HG02840 (cell line): ENCODE measurements around the gene ABCG1.

Experiments used
- ATAC-seq: cut with Tn5 transposase; IDR thresholded peaks from one replicate; pipeline ENCODE4 v1.9.1; 2021; ENCODE audit warnings: mild to moderate bottlenecking, moderate library complexity, moderate number of reproducible peaks; ENCODE audit not compliant: unreplicated experiment, low FRiP score

ABCG1 gene

GRCh38 chr21:42264245-42265195 is 45.6 kb downstream of the ABCG1 start:
- ATAC-seq: no peak

GRCh38 chr21:42265231-42265812 is 46.4 kb downstream of the ABCG1 start:
- no peak for ATAC-seq

- ATAC-seq: no peak
Observed at GRCh38 chr21:42266971-42267556, 48.1 kb downstream of the ABCG1 start.

GRCh38 chr21:42269386-42269785 is 50.4 kb downstream of the ABCG1 start:
- no peak for ATAC-seq

GRCh38 chr21:42271065-42271464 is 52.1 kb downstream of the ABCG1 start:
- no peak for ATAC-seq

- no peak for ATAC-seq
Observed at GRCh38 chr21:42272109-42272962, 53.4 kb downstream of the ABCG1 start.

- ATAC-seq: no peak
Observed at GRCh38 chr21:42272984-42273600, 54.2 kb downstream of the ABCG1 start.

- ATAC-seq: no peak
Observed at GRCh38 chr21:42276076-42276475, 57.1 kb downstream of the ABCG1 start.

GRCh38 chr21:42276526-42277154 is 57.7 kb downstream of the ABCG1 start:
- no peak for ATAC-seq

- no peak for ATAC-seq
Observed at GRCh38 chr21:42277593-42277992, 58.7 kb downstream of the ABCG1 start.

DNA sequence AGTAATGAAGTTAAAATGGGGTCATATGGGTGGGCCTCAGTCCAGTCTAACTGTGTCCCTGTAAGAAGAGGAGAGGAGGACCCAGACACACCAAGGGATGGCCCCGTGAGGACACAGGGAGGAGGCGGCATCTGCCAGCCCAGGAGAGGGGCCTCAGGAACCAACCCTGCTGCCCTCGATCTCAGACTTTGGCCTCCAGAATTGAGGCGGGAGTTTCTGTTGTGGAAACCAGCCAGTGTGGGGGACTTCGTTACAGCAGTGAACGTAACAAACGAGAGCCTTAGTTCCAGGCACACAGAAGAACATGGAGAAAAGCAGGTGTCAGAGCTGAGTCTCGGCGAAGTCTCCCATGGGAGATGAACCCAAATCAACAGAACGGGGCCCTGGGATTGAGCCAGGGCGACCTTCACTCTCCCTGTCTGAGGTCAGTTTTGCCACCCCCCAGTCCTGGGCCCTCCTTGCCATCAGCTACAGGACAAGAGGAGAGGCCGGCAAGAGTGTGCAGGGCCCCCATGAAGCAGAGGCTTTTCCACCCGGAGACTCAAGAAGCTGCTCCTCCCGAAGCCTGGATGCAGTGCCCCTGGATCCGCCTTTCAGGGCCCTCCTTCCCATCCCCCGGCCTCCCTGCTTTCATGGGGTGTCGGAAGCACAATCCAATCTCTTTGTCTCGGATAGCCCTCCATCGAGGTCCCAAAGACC is 59.7 kb downstream of the ABCG1 start:
- ATAC-seq: no peak

DNA sequence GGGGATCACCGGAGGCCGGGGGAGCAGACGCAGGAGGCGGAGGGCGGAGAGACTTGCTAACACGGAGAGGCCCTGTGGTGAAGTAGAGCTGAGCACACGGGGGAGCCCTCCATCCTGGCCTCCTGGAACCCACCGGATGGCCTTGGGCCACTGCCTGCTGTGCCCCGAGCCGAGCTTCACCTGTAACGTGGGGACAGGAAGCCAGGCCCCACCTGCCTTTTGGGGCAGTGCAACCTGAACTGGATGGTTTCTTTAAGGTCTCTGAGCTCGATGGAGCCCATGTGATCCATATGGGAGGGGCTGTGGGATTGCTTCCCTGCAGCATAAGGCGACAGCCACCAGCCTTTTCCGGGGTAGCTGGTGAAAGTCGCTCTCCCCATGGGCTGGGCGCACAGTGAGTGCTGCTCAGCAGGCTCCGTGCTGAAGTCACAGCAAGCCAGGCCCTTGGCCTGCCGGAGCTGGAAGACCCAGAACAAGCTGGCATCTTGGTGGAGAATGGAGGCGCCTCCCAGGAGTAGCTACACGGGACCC is 60.5 kb downstream of the ABCG1 start:
- ATAC-seq: no peak

GRCh38 chr21:42279888-42280287 is 60.9 kb downstream of the ABCG1 start:
- ATAC-seq: no peak

- no peak for ATAC-seq
Observed at GRCh38 chr21:42280356-42281180, 61.6 kb downstream of the ABCG1 start.

GRCh38 chr21:42281181-42281680 is 62.3 kb downstream of the ABCG1 start:
- ATAC-seq: no peak

DNA sequence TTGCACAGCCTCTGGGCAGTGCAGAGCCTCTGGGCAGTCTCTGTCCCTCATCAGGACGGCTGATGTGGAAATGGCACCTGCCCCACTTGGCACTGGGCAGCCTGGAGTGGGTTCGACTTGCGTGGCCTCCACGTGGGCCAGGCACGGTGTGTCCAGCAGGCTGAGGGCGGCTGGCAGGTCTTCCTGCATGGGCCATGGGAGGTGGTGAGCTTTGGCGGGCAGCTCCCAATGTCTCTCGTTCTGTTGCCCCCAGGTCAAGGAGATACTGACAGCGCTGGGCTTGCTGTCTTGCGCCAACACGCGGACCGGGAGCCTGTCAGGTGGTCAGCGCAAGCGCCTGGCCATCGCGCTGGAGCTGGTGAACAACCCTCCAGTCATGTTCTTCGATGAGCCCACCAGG is 63.1 kb downstream of the ABCG1 start:
- no peak for ATAC-seq

- no peak for ATAC-seq
Observed at GRCh38 chr21:42282715-42283114, 63.8 kb downstream of the ABCG1 start.
